H1 (cell line): Measurements from ENCODE around the gene CRYBA4. TPM values are rescaled to one million over a fixed set of nuclear protein-coding genes. Genes with fewer than 3 reads are reported as not detected.

Source experiments
- CTCF ChIA-PET: fragments of 300-600 bp; sonication (Branson Sonifier 250); formaldehyde crosslinking; loops from one replicate; lab custom pipeline; 2021; ENCODE audit not compliant: partially characterized antibody; lab: Charles Lee
- POLR2A ChIA-PET: fragments of 300-600 bp; sonication (Branson Sonifier 250); formaldehyde crosslinking; loops from one replicate; lab custom pipeline; 2021; ENCODE audit warnings: inconsistent platforms; ENCODE audit not compliant: partially characterized antibody; lab: Charles Lee
- DNase-seq, 2 experiments: peaks; one replicate each; pipeline versions ENCODE4 v3.0.0 to v3.0.0-alpha.2; 2010 to 2022; ENCODE audit warnings: low spot score in 2 of 2, low read depth in 1 of 2, mixed read lengths in 1 of 2
- FAIRE-seq: peaks from 2 replicates; lab custom pipeline; 2011; peaks lifted over from hg19 to GRCh38; lab: Jason Lieb, UNC
- H2AFZ ChIP-seq: 2 replicates; pipeline ENCODE4 v1.8.1; 2012; ENCODE audit warnings: low read length, inconsistent platforms
- H2AK5ac ChIP-seq: 2 replicates; pipeline ENCODE4 v1.6.1; 2013; ENCODE audit warnings: low read depth, low read length
- H2BK120ac ChIP-seq: replicated peaks from 2 replicates; pipeline ENCODE3; 2013; ENCODE audit warnings: low read depth, low read length, inconsistent platforms
- H2BK12ac ChIP-seq: 2 replicates; pipeline ENCODE4 v1.6.1; 2013; ENCODE audit warnings: low read depth, low read length
- H2BK15ac ChIP-seq: 2 replicates; pipeline ENCODE4 v1.6.1; 2013; ENCODE audit warnings: low read length
- H2BK20ac ChIP-seq: 2 replicates; pipeline ENCODE4 v1.6.1; 2013; ENCODE audit warnings: low read length
- H2BK5ac ChIP-seq: 2 replicates; pipeline ENCODE4 v1.6.1; 2013; ENCODE audit warnings: low read depth, low read length
- H3K14ac ChIP-seq: 2 replicates; pipeline ENCODE4 v1.6.1; 2013; ENCODE audit warnings: inconsistent platforms; ENCODE audit not compliant: insufficient read length
- H3K18ac ChIP-seq: 2 replicates; pipeline ENCODE4 v1.6.1; 2013; ENCODE audit warnings: low read length; ENCODE audit errors: extremely low read depth
- H3K23ac ChIP-seq: 2 replicates; pipeline ENCODE4 v1.6.1; 2013; ENCODE audit warnings: inconsistent platforms; ENCODE audit not compliant: insufficient read length
- H3K23me2 ChIP-seq: 2 replicates; pipeline ENCODE4 v1.6.1; 2013; ENCODE audit warnings: low read depth, low read length
- H3K27ac ChIP-seq: 2 replicates; pipeline ENCODE4 v1.6.1; 2011; ENCODE audit warnings: low read depth, low read length, inconsistent platforms
- H3K27me3 ChIP-seq, 4 experiments: replicated peaks in 1 of 4; 1 replicate in 1 of 4; 2 replicates in 3 of 4; pipeline versions ENCODE4 v1.6.1 to v1.8.1; 2011 to 2013; ENCODE audit warnings: low read length in 3 of 4, mild to moderate bottlenecking in 3 of 4, inconsistent platforms in 2 of 4, mixed read lengths in 2 of 4, moderate library complexity in 1 of 4; ENCODE audit not compliant: control insufficient read depth in 3 of 4, insufficient read depth in 3 of 4; ENCODE audit errors: extremely low read depth in 1 of 4
- H3K36me3 ChIP-seq, 4 experiments: 2 replicates each; pipeline versions ENCODE4 v1.6.1 to v1.8.1; 2011 to 2013; ENCODE audit warnings: mild to moderate bottlenecking in 4 of 4, low read length in 3 of 4, moderate library complexity in 2 of 4, control low read depth in 1 of 4, inconsistent platforms in 1 of 4; ENCODE audit not compliant: insufficient read depth in 4 of 4, control insufficient read depth in 2 of 4
- H3K4ac ChIP-seq: replicated peaks from 2 replicates; pipeline ENCODE3; 2013; ENCODE audit warnings: low read length, low read depth, mixed read lengths, inconsistent platforms; ENCODE audit not compliant: insufficient read length
- H3K4me1 ChIP-seq, 4 experiments: replicated peaks in 1 of 4; 1 replicate in 1 of 4; 2 replicates in 3 of 4; pipeline versions ENCODE4 v1.6.1 to v1.8.1; 2011 to 2013; ENCODE audit warnings: low read length in 3 of 4, inconsistent platforms in 2 of 4, mixed read lengths in 1 of 4; ENCODE audit not compliant: insufficient read depth in 4 of 4, control insufficient read depth in 3 of 4
- H3K4me2 ChIP-seq, 2 experiments: 2 replicates each; pipeline versions ENCODE4 v1.6.1 to v1.8.1; 2011 to 2013; ENCODE audit warnings: low read depth in 2 of 2, low read length in 2 of 2, control low read depth in 1 of 2, inconsistent platforms in 1 of 2, mild to moderate bottlenecking in 1 of 2; ENCODE audit not compliant: insufficient read depth in 1 of 2
- H3K4me3 ChIP-seq, 4 experiments: fragments of 200-600, 300-600 bp in 1 of 4; sonication (generic), shearing (Covaris generic), sonication (Bioruptor Twin) in 1 of 4; 2 replicates each; pipeline versions ENCODE4 v1.5.1 to v1.8.1; 2011 to 2016; ENCODE audit warnings: low read length in 4 of 4, low read depth in 3 of 4, control low read depth in 2 of 4, inconsistent platforms in 2 of 4, mild to moderate bottlenecking in 2 of 4, mixed read lengths in 1 of 4, moderate library complexity in 1 of 4; ENCODE audit not compliant: insufficient read depth in 2 of 4; ENCODE audit errors: extremely low read depth in 1 of 4
- H3K56ac ChIP-seq: replicated peaks from 2 replicates; pipeline ENCODE3; 2013; ENCODE audit warnings: low read depth, mild to moderate bottlenecking, mixed read lengths, low read length, inconsistent platforms; ENCODE audit not compliant: insufficient read length
- H3K79me1 ChIP-seq: 2 replicates; pipeline ENCODE4 v1.6.1; 2013; ENCODE audit warnings: low read depth, low read length, control low read depth
- H3K79me2 ChIP-seq, 2 experiments: 2 replicates each; pipeline versions ENCODE4 v1.6.1 to v1.8.1; 2012 to 2013; ENCODE audit warnings: low read length in 2 of 2, mild to moderate bottlenecking in 2 of 2, inconsistent platforms in 1 of 2; ENCODE audit not compliant: insufficient read depth in 2 of 2, control insufficient read depth in 1 of 2
- H3K9ac ChIP-seq, 4 experiments: replicated peaks in 1 of 4; 1 replicate in 1 of 4; 2 replicates in 3 of 4; pipeline versions ENCODE4 v1.6.1 to v1.8.1; 2011 to 2013; ENCODE audit warnings: low read depth in 3 of 4, low read length in 3 of 4, control low read depth in 2 of 4, mild to moderate bottlenecking in 2 of 4, moderate library complexity in 2 of 4, inconsistent platforms in 1 of 4; ENCODE audit errors: extremely low read depth in 1 of 4
- H3K9me3 ChIP-seq, 2 experiments: 2 replicates each; pipeline versions ENCODE4 v1.6.1 to v1.8.1; 2012 to 2013; ENCODE audit warnings: mild to moderate bottlenecking in 2 of 2, moderate library complexity in 2 of 2, control low read depth in 1 of 2, inconsistent platforms in 1 of 2, low read depth in 1 of 2, low read length in 1 of 2, mixed read lengths in 1 of 2; ENCODE audit not compliant: insufficient read depth in 2 of 2
- H4K20me1 ChIP-seq, 2 experiments: replicated peaks in 1 of 2; 2 replicates each; pipeline versions ENCODE3 to v1.8.1; 2011 to 2013; ENCODE audit warnings: inconsistent platforms in 2 of 2, low read length in 2 of 2, mild to moderate bottlenecking in 1 of 2; ENCODE audit not compliant: insufficient read depth in 2 of 2, control insufficient read depth in 1 of 2
- H4K5ac ChIP-seq: 2 replicates; pipeline ENCODE4 v1.6.1; 2013; ENCODE audit warnings: low read length, low read depth, mixed read lengths, inconsistent platforms; ENCODE audit not compliant: insufficient read length
- H4K8ac ChIP-seq: 2 replicates; pipeline ENCODE4 v1.8.0; 2013; ENCODE audit warnings: mild to moderate bottlenecking, moderate library complexity, low read length, inconsistent platforms; ENCODE audit not compliant: insufficient read depth; ENCODE audit errors: extremely low read depth
- H4K91ac ChIP-seq: replicated peaks from 2 replicates; pipeline ENCODE3; 2013; ENCODE audit warnings: low read length, mixed read lengths, inconsistent platforms; ENCODE audit not compliant: insufficient read length
- CBX5 ChIP-seq: fragments of 300-800, 300-1000 bp; sonication (generic); IDR thresholded peaks from 2 replicates; pipeline ENCODE4 v1.7.1; 2016; ENCODE audit warnings: antibody characterized with exemption, low read length, low read depth
- CEBPB ChIP-seq: IDR thresholded peaks from 2 replicates; pipeline ENCODE4 v1.6.1; 2012; ENCODE audit warnings: low read depth, low read length
- HDAC6 ChIP-seq: IDR thresholded peaks from one replicate; pipeline ENCODE4 v1.7.1; 2012; ENCODE audit warnings: low read depth, mild to moderate bottlenecking, inconsistent platforms, low read length, moderate library complexity
- JUND ChIP-seq: IDR thresholded peaks from 2 replicates; pipeline ENCODE4 v1.6.1; 2011; ENCODE audit warnings: mild to moderate bottlenecking, improper control_type of control experiment, low read length
- KDM4A ChIP-seq: IDR thresholded peaks from one replicate; pipeline ENCODE4 v1.7.1; 2012; ENCODE audit warnings: low read depth, mild to moderate bottlenecking, moderate library complexity, low read length, inconsistent platforms; ENCODE audit not compliant: severe bottlenecking
- POLR2A ChIP-seq, 2 experiments: IDR thresholded peaks; 1 replicate in 1 of 2; 2 replicates in 1 of 2; pipeline ENCODE4 v1.6.1; 2011; ENCODE audit warnings: low read depth in 2 of 2, low read length in 2 of 2, mild to moderate bottlenecking in 2 of 2; ENCODE audit errors: control extremely low read depth in 1 of 2
- RFX5 ChIP-seq: IDR thresholded peaks from 2 replicates; pipeline ENCODE4 v1.6.1; 2011; ENCODE audit warnings: low read depth, low read length, improper control_type of control experiment, borderline replicate concordance
- RNF2 ChIP-seq: fragments of 200-900, 300-1000 bp; sonication (generic); IDR thresholded peaks from 2 replicates; pipeline ENCODE4 v1.7.1; 2016; ENCODE audit warnings: borderline replicate concordance, low read depth, mild to moderate bottlenecking, antibody characterized with exemption, low read length; ENCODE audit not compliant: poor library complexity, severe bottlenecking; ENCODE audit errors: missing control alignments
- TAF7 ChIP-seq: optimal IDR thresholded peaks from 2 replicates; pipeline ENCODE3; 2011; ENCODE audit warnings: low read depth, mild to moderate bottlenecking, inconsistent platforms, low read length, moderate library complexity, borderline replicate concordance
- YY1 ChIP-seq: IDR thresholded peaks from 2 replicates; pipeline ENCODE4 v1.6.1; 2011; ENCODE audit warnings: low read depth, mild to moderate bottlenecking, low read length
- WGBS, 2 experiments: shearing (Covaris generic) in 1 of 2; methylation state at CpG; one replicate each; pipeline versions ENCODE4 v1.1.6 to v1.1.7; 2013 to 2015; ENCODE audit warnings: low lambda C conversion rate in 2 of 2, mixed read lengths in 2 of 2, inconsistent platforms in 1 of 2, low coverage in 1 of 2, missing lambda C conversion rate in 1 of 2; ENCODE audit not compliant: insufficient replicate concordance in 2 of 2, insufficient coverage in 1 of 2, insufficient read length in 1 of 2; ENCODE audit errors: extremely low coverage in 1 of 2, missing lambda C conversion rate in 1 of 2; 5-methylcytosine and 5-hydroxymethylcytosine counted together
- polyA plus RNA-seq, 7 experiments: library from polyadenylated mRNA; depleted of rRNA in 3 of 7; stranded (reverse) in 5 of 7; unstranded in 2 of 7; fragments of >200 nt in 5 of 7; fragments of 200-250 nt in 2 of 7; gene quantifications; 1 replicate in 5 of 7; 2 replicates in 1 of 7; 4 replicates in 1 of 7; pipeline versions ENCODE4 v1.2.1 to v1.2.3, GENCODE V29; 2011 to 2013; ENCODE audit warnings: missing spikeins in 2 of 7, mixed read lengths in 2 of 7
- total RNA-seq: library from RNA; stranded (reverse); fragmentation: NEBNext Ultra II Directional; extraction: Animal tissue kit (Norgen Biotek cat#: 25700); gene quantifications from 2 replicates; pipeline ENCODE4 v1.2.1, GENCODE V29; 2021
- TF ChIP-seq, protein P1 (sequence below): IDR thresholded peaks from 2 replicates; pipeline ENCODE4 v1.6.1; 2012; ENCODE audit warnings: inconsistent platforms

Gene CRYBA4
- total and polyA plus RNA-seq, 2 of the 8 experiments (the other 6 are each of a cell fraction or from before 2014, with no cell fraction given): 0.67 to 3.1 TPM

DNA sequence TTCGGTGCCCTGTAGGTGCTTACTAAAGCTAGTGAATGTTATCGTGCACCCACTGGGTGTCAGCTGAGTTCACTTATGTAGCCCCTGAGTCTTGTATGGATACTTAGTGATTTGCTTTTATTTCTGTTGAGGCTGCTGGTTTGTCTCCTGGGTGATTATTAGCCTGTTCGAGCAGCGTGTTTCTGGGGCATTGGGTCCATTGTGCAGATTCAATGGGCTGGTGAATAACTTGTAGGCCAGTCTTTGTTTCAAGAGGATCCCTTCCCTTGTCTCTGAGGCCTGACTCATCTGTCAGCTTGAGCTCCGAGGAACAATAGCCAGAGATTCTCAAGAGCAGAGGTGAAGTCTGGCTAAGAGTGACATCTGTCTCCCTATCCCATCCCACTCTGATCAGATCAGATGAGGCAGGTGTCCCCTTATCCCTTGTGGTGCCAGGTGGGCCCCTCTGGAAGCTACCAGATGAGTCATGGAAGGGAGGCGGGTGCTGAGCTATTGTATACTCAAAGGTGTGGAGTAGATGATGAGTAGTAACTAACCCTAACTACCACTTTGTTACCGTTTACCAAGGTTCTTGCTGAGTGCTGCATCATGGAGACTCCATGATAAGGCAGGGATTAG lies 39.3 kb downstream of the CRYBA4 start:
- Histone ChIP-seq H3K9ac (peak overlapping the region in 2 of 4 experiments; percentile 13 to 34; a peak in 3 of 7 replicates), H3K4me2 (peak overlapping the region; percentile 35 to 49), H3K23ac (no peak overlapping the region), H2BK20ac (no peak overlapping the region), H2AFZ (no peak overlapping the region), H3K23me2 (peaks cover 15% of the 10 kb centered on the region), H3K4me1 (peaks cover 12 to 21% (median 13%) of the 10 kb centered on the region in 4 experiments), H2BK12ac (peak overlapping the region; percentile 98; the same call in 1 of the 2 replicates), H3K14ac (no peak overlapping the region), H4K20me1 (no peaks in the 10 kb centered on the region), H3K27ac (peak overlapping the region; percentile 58; the same call in 1 of the 2 replicates), H3K27me3 (no peaks in the 10 kb centered on the region; a peak in 1 of 7 replicates), H2AK5ac (0 out of 2 replicates have a peak overlapping the region, but pooled peaks have one; percentile 90), H3K4me3 (peak overlapping the region in 2 of 4 experiments; percentile 2 to 16; a peak in 3 of 8 replicates), H4K8ac (no peak overlapping the region), H4K5ac (peak overlapping the region; percentile 20), H3K4ac (no peak overlapping the region), H4K91ac (peak overlapping the region; percentile 19), H3K79me1 (peaks cover 5% of the 10 kb centered on the region; the same call in 1 of the 2 replicates), H2BK15ac (peak overlapping the region; percentile 81), H3K56ac (no peak overlapping the region), H3K79me2 (peaks cover 0 to 43% of the 10 kb centered on the region in 2 experiments; a peak in 2 of 4 replicates), H2BK5ac (peak overlapping the region; percentile 76), H2BK120ac (no peak overlapping the region), H3K18ac (peak overlapping the region; percentile 78), H3K9me3 (no peaks in the 10 kb centered on the region), H3K36me3 (peaks cover 8 to 18% (median 11%) of the 10 kb centered on the region in 4 experiments; a peak in 7 of 8 replicates)
- CTCF ChIA-PET: interaction anchor here (0.9 to 1.6 kb wide), 5 partner anchors 8 to 159 kb away, joined by 3 to 6 read pairs (median 4); no protein-coding TSS in a partner anchor
- 69% methylated on average over 7 of the region's 7 CpGs; no CpG with 5 or more reads in 1 of the 2 experiments for WGBS, 2 experiments
- POLR2A ChIA-PET: interaction anchor here (0.8 to 7.9 kb wide), 8 partner anchors 9 to 176 kb away, joined by 3 to 43 read pairs (median 6); no protein-coding TSS in a partner anchor
- DNase-seq (no peak), FAIRE-seq (peak; percentile 82)
- TF ChIP-seq TAF7 (no peak), RFX5 (no peak), CBX5 (no peak), JUND (peak; percentile 75; the same call in 1 of the 2 replicates), HDAC6 (no peak), RNF2 (no peak), KDM4A (no peak), CEBPB (no peak), YY1 (no peak), POLR2A (IDR thresholded peaks at IDR 0.05; ENCODE audit: control extremely low read depth in 1 of 2, low read depth in 2 of 2, low read length in 2 of 2) (no peak)
- TF ChIP-seq, protein P1, sequence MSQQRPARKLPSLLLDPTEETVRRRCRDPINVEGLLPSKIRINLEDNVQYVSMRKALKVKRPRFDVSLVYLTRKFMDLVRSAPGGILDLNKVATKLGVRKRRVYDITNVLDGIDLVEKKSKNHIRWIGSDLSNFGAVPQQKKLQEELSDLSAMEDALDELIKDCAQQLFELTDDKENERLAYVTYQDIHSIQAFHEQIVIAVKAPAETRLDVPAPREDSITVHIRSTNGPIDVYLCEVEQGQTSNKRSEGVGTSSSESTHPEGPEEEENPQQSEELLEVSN: no peak
